Suppressor macrophage treated with lipopolysaccharide for 1 hour (primary cell): Measurements from ENCODE around the gene C4BPA.

Source experiments
- DNase-seq, 3 donors: peaks; one replicate each; pipeline ENCODE4 v3.0.0-alpha.2; 2020 to 2022

Gene C4BPA

DNA sequence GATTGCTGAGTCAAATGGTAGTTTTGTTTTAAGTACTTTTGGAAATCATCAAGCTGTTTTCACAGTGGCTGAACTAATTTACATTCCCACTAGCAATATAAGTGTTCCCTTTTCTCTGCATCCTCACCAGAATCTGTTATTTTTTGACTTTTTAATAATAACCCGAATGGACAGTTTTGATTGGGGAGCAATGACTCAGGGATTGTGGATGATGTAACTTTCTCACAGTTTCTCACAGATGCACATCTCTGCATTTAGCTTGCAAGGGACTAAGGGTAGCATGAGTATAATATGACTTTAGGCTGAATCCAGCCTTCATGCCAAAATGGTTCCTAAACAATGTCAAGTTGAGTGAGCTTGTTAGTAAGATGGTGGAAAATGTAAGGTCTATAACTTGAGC lies 90.2 kb downstream of the C4BPA start:
- DNase-seq, result no peak
